H9 (cell line): Measurements from ENCODE around the gene ZRANB3. TPM values are rescaled to one million over a fixed set of nuclear protein-coding genes. Genes with fewer than 3 reads are reported as not detected.

ENCODE experiments used
- DNase-seq: peaks from one replicate; pipeline ENCODE4 v3.0.0-alpha.2; 2017
- H2AFZ ChIP-seq: one replicate; pipeline ENCODE4 v1.6.1; 2013; ENCODE audit warnings: mild to moderate bottlenecking, low read length, control low read depth, moderate library complexity
- H2AK5ac ChIP-seq: 2 replicates; pipeline ENCODE4 v1.6.1; 2013; ENCODE audit warnings: low read length, control low read depth, mixed read lengths; ENCODE audit not compliant: insufficient read length
- H2BK120ac ChIP-seq: one replicate; pipeline ENCODE4 v1.6.1; 2013; ENCODE audit warnings: low read depth, mild to moderate bottlenecking, low read length, control low read depth, inconsistent platforms; ENCODE audit not compliant: poor library complexity, severe bottlenecking
- H2BK12ac ChIP-seq: 2 replicates; pipeline ENCODE4 v1.6.1; 2013; ENCODE audit warnings: low read length, control low read depth, mixed read lengths, low read depth; ENCODE audit not compliant: insufficient read length
- H2BK15ac ChIP-seq: 2 replicates; pipeline ENCODE4 v1.6.1; 2013; ENCODE audit warnings: low read depth, low read length, control low read depth
- H2BK20ac ChIP-seq: one replicate; pipeline ENCODE4 v1.6.1; 2013; ENCODE audit warnings: low read depth, mild to moderate bottlenecking, low read length, control low read depth, inconsistent platforms; ENCODE audit not compliant: poor library complexity, severe bottlenecking
- H2BK5ac ChIP-seq: 2 replicates; pipeline ENCODE4 v1.6.1; 2013; ENCODE audit warnings: low read length, control low read depth, mixed read lengths; ENCODE audit not compliant: insufficient read length
- H3K14ac ChIP-seq: 2 replicates; pipeline ENCODE4 v1.6.1; 2013; ENCODE audit warnings: low read length, control low read depth; ENCODE audit not compliant: insufficient read depth
- H3K18ac ChIP-seq: 2 replicates; pipeline ENCODE4 v1.6.1; 2013; ENCODE audit warnings: low read depth, mild to moderate bottlenecking, mixed read lengths, low read length, control low read depth; ENCODE audit not compliant: insufficient read length
- H3K23ac ChIP-seq: 2 replicates; pipeline ENCODE4 v1.6.1; 2013; ENCODE audit warnings: low read length, control low read depth, mixed read lengths, low read depth; ENCODE audit not compliant: insufficient read length
- H3K23me2 ChIP-seq: 2 replicates; pipeline ENCODE4 v1.6.1; 2013; ENCODE audit warnings: low read depth, mild to moderate bottlenecking, mixed read lengths, low read length, control low read depth; ENCODE audit not compliant: insufficient read length, poor library complexity, severe bottlenecking
- H3K27ac ChIP-seq: 2 replicates; pipeline ENCODE4 v1.5.1; 2013; ENCODE audit warnings: low read length, control low read depth, mixed read lengths, low read depth; ENCODE audit not compliant: insufficient read length
- H3K27me3 ChIP-seq: 2 replicates; pipeline ENCODE4 v1.6.1; 2013; ENCODE audit warnings: low read length, control low read depth, inconsistent platforms; ENCODE audit not compliant: insufficient read depth
- H3K4ac ChIP-seq: 2 replicates; pipeline ENCODE4 v1.6.1; 2013; ENCODE audit warnings: low read depth, mild to moderate bottlenecking, control low read depth, inconsistent platforms, low read length, moderate library complexity
- H3K4me1 ChIP-seq: 2 replicates; pipeline ENCODE4 v1.6.1; 2013; ENCODE audit warnings: low read length, control low read depth, inconsistent platforms; ENCODE audit not compliant: insufficient read depth
- H3K4me2 ChIP-seq: 2 replicates; pipeline ENCODE4 v1.6.1; 2013; ENCODE audit warnings: low read length, control low read depth, mixed read lengths; ENCODE audit not compliant: insufficient read length, insufficient read depth
- H3K56ac ChIP-seq: 2 replicates; pipeline ENCODE4 v1.6.1; 2013; ENCODE audit warnings: low read depth, mild to moderate bottlenecking, mixed read lengths, low read length, control low read depth; ENCODE audit not compliant: insufficient read length
- H3K79me1 ChIP-seq: 2 replicates; pipeline ENCODE4 v1.6.1; 2013; ENCODE audit warnings: low read depth, mild to moderate bottlenecking, moderate library complexity, low read length, control low read depth, inconsistent platforms; ENCODE audit not compliant: insufficient read depth, poor library complexity, severe bottlenecking
- H3K79me2 ChIP-seq: 2 replicates; pipeline ENCODE4 v1.6.1; 2013; ENCODE audit warnings: low read length, control low read depth, inconsistent platforms; ENCODE audit not compliant: insufficient read depth
- H3K9ac ChIP-seq: 2 replicates; pipeline ENCODE4 v1.6.1; 2013; ENCODE audit warnings: low read length, control low read depth, mixed read lengths; ENCODE audit not compliant: insufficient read length; ENCODE audit errors: extremely low read depth
- H3K9me3 ChIP-seq: one replicate; pipeline ENCODE4 v1.6.1; 2013; ENCODE audit warnings: low read depth, low read length, inconsistent platforms; ENCODE audit not compliant: control insufficient read depth
- H3T11ph ChIP-seq: one replicate; pipeline ENCODE4 v1.6.1; 2013; ENCODE audit warnings: mild to moderate bottlenecking, low read length, control low read depth, inconsistent platforms
- H4K20me1 ChIP-seq: one replicate; pipeline ENCODE4 v1.6.1; 2013; ENCODE audit not compliant: control insufficient read depth, insufficient read length, insufficient read depth
- H4K5ac ChIP-seq: 2 replicates; pipeline ENCODE4 v1.6.1; 2013; ENCODE audit warnings: low read depth, mild to moderate bottlenecking, mixed read lengths, low read length, control low read depth; ENCODE audit not compliant: insufficient read length
- H4K8ac ChIP-seq: replicated peaks from 2 replicates; pipeline ENCODE4 v1.6.1; 2013; ENCODE audit warnings: low read length, control low read depth, mixed read lengths, low read depth; ENCODE audit not compliant: insufficient read length
- H4K91ac ChIP-seq: 2 replicates; pipeline ENCODE4 v1.6.1; 2013; ENCODE audit warnings: low read depth, mild to moderate bottlenecking, moderate library complexity, mixed read lengths, low read length, control low read depth; ENCODE audit not compliant: insufficient read length
- H3K27ac Mint-ChIP-seq, 3 experiments: 2 replicates in 2 of 3; 3 replicates in 1 of 3; pipeline ENCODE4 v1.8.0; 2020 to 2021; ENCODE audit warnings: mixed read lengths in 3 of 3, mild to moderate bottlenecking in 1 of 3, moderate library complexity in 1 of 3
- H3K27me3 Mint-ChIP-seq: 2 replicates; pipeline ENCODE4 v1.8.0; 2021; ENCODE audit warnings: low read depth, mild to moderate bottlenecking, moderate library complexity, mixed read lengths
- H3K36me3 Mint-ChIP-seq, 3 experiments: 2 replicates in 2 of 3; 3 replicates in 1 of 3; pipeline ENCODE4 v1.8.0; 2020 to 2021; ENCODE audit warnings: low read depth in 3 of 3, mixed read lengths in 3 of 3; ENCODE audit not compliant: insufficient read depth in 1 of 3
- H3K4me1 Mint-ChIP-seq, 2 experiments: 2 replicates each; pipeline ENCODE4 v1.8.0; 2020; ENCODE audit warnings: mixed read lengths in 2 of 2
- H3K4me3 Mint-ChIP-seq, 2 experiments: 2 replicates in 1 of 2; 3 replicates in 1 of 2; pipeline ENCODE4 v1.8.0; 2020 to 2021; ENCODE audit warnings: mild to moderate bottlenecking in 2 of 2, mixed read lengths in 2 of 2, moderate library complexity in 1 of 2
- H3K9me3 Mint-ChIP-seq, 2 experiments: 2 replicates in 1 of 2; 3 replicates in 1 of 2; pipeline ENCODE4 v1.8.0; 2020; ENCODE audit warnings: mild to moderate bottlenecking in 2 of 2, mixed read lengths in 2 of 2, moderate library complexity in 1 of 2
- CTCF ChIP-seq: fragments of 200-600 bp; sonication (generic); conservative IDR thresholded peaks from 3 replicates; pipeline ENCODE4 v1.8.0; 2021; ENCODE audit warnings: antibody characterized with exemption, mild to moderate bottlenecking
- total RNA-seq: library from RNA; stranded (reverse); gene quantifications from 2 replicates; pipeline ENCODE4 v1.2.1, GENCODE V29; 2021

ZRANB3 gene
- total RNA-seq, 1 experiment from 2014 or later, result 16.7 TPM

DNA sequence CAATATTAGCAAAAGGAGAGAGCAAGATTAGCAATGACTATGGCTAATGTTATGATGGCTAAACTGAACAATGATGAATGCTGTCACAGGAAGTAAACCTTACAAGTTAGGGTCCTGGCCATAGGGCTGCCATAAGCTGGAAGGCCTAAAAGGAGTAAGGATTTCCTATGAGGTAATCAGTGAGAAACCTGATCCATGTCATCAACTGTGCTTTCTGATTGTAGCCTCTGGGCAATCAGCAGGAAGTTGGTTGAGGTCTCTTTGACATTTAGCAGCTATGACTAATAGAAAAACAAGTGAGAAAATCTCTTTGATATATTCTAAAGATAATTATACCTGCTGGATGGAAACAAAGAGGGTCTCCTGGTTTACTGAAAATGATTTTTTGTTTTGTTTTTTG is 285.9 kb downstream of the ZRANB3 start:
- H3K4ac ChIP-seq, result no peak overlapping the region
- no peaks in the 10 kb centered on the region for H3K79me2 ChIP-seq
- no peaks in the 10 kb centered on the region; the same call in 1 of the 2 replicates for H3K27me3 Mint-ChIP-seq
- H3K4me1 Mint-ChIP-seq, result no peaks in the 10 kb centered on the region
- H2BK20ac ChIP-seq, result no peak overlapping the region
- H3K9me3 Mint-ChIP-seq, result peaks cover 7 to 9% of the 10 kb centered on the region in 2 experiments
- H2BK120ac ChIP-seq, result no peak overlapping the region
- no peak overlapping the region for H3K23ac ChIP-seq
- H2BK15ac ChIP-seq, result no peak overlapping the region
- no peak overlapping the region for H4K8ac ChIP-seq
- no peak overlapping the region for H2BK5ac ChIP-seq
- no peak overlapping the region for H3K27ac ChIP-seq
- H4K91ac ChIP-seq, result no peak overlapping the region
- no peak overlapping the region for H4K5ac ChIP-seq
- no peak overlapping the region for H2AK5ac ChIP-seq
- no peaks in the 10 kb centered on the region for H4K20me1 ChIP-seq
- H3K9ac ChIP-seq, result no peak overlapping the region
- TF ChIP-seq CTCF, result no peak
- DNase-seq, result no peak
- no peak overlapping the region for H3K18ac ChIP-seq
- H3T11ph ChIP-seq, result no peak overlapping the region
- H3K23me2 ChIP-seq, result no peaks in the 10 kb centered on the region
- no peak overlapping the region for H2BK12ac ChIP-seq
- H2AFZ ChIP-seq, result no peak overlapping the region
- no peak overlapping the region for H3K4me2 ChIP-seq
- no peak overlapping the region for H3K27ac Mint-ChIP-seq
- H3K79me1 ChIP-seq, result no peaks in the 10 kb centered on the region
- H3K9me3 ChIP-seq, result no peaks in the 10 kb centered on the region
- no peaks in the 10 kb centered on the region for H3K4me1 ChIP-seq
- H3K27me3 ChIP-seq, result no peaks in the 10 kb centered on the region
- no peak overlapping the region for H3K4me3 Mint-ChIP-seq
- no peak overlapping the region for H3K56ac ChIP-seq
- H3K14ac ChIP-seq, result no peak overlapping the region
- H3K36me3 Mint-ChIP-seq, result peaks cover 7 to 10% (median 8%) of the 10 kb centered on the region in 3 experiments
